SK-N-SH treated with all-trans-retinoic acid at 6 μM for 48 hours (cell line): Measurements from ENCODE around the gene NEGR1.

ENCODE experiments used
- ATAC-seq: fragments of 200-7000 bp; cut with Tn5 transposase; 3 replicates; pipeline ENCODE4 v1.9.1; 2020; ENCODE audit warnings: mild to moderate bottlenecking, moderate library complexity
- ARNTL ChIP-seq: fragments of 450-650 bp; formaldehyde crosslinking; IDR thresholded peaks from 2 replicates; pipeline ENCODE4 v1.5.0; 2020; ENCODE audit warnings: low read depth, mild to moderate bottlenecking, moderate library complexity, borderline replicate concordance
- BACH2 ChIP-seq: fragments of 250-450 bp; sonication (Bioruptor Pico); IDR thresholded peaks from 2 replicates; pipeline ENCODE4 v1.9.0; 2021; ENCODE audit warnings: mild to moderate bottlenecking, borderline replicate concordance
- CSDC2 ChIP-seq: fragments of 250-450 bp; sonication (Bioruptor Pico); IDR thresholded peaks from 2 replicates; pipeline ENCODE4 v1.5.0; 2020; ENCODE audit warnings: mild to moderate bottlenecking, moderate library complexity
- ESRRG ChIP-seq: fragments of 250-450 bp; sonication (Bioruptor Pico); IDR thresholded peaks from 2 replicates; pipeline ENCODE4 v1.6.1; 2021; ENCODE audit warnings: mild to moderate bottlenecking
- GLIS3 ChIP-seq: fragments of 250-450 bp; sonication (Bioruptor Pico); IDR thresholded peaks from 2 replicates; pipeline ENCODE4 v1.5.0; 2020; ENCODE audit warnings: mild to moderate bottlenecking, moderate library complexity
- ISL1 ChIP-seq: fragments of 250-450 bp; sonication (Bioruptor Pico); IDR thresholded peaks from 2 replicates; pipeline ENCODE4 v2.1.2; 2022; ENCODE audit warnings: mild to moderate bottlenecking, moderate library complexity
- OSR1 ChIP-seq: fragments of 250-450 bp; sonication (Bioruptor Pico); IDR thresholded peaks from 2 replicates; pipeline ENCODE4 v1.8.0; 2022; ENCODE audit warnings: moderate library complexity, mild to moderate bottlenecking, inconsistent platforms
- PPARA ChIP-seq: fragments of 250-450 bp; sonication (Bioruptor Pico); IDR thresholded peaks from 2 replicates; pipeline ENCODE4 v1.5.0; 2020; ENCODE audit warnings: mild to moderate bottlenecking, borderline replicate concordance
- SNAI2 ChIP-seq: fragments of 250-450 bp; sonication (Bioruptor Pico); IDR thresholded peaks from 2 replicates; pipeline ENCODE4 v1.5.0; 2020; ENCODE audit warnings: mild to moderate bottlenecking, moderate library complexity
- TCF4 ChIP-seq: fragments of 250-450 bp; sonication (Bioruptor Pico); IDR thresholded peaks from 2 replicates; pipeline ENCODE4 v1.8.0; 2021; ENCODE audit warnings: mild to moderate bottlenecking, moderate library complexity, borderline replicate concordance
- TOX ChIP-seq: fragments of 250-450 bp; sonication (Bioruptor Pico); IDR thresholded peaks from 2 replicates; pipeline ENCODE4 v1.8.0; 2021; ENCODE audit warnings: mild to moderate bottlenecking, moderate library complexity, borderline replicate concordance
- ZC3H10 ChIP-seq: fragments of 250-450 bp; sonication (Bioruptor Pico); IDR thresholded peaks from 2 replicates; pipeline ENCODE4 v1.5.1; 2021; ENCODE audit warnings: mild to moderate bottlenecking, moderate library complexity
- ZFP3 ChIP-seq: fragments of 250-450 bp; sonication (Bioruptor Pico); IDR thresholded peaks from 2 replicates; pipeline ENCODE4 v1.5.0; 2020; ENCODE audit warnings: mild to moderate bottlenecking, moderate library complexity
- ZFP30 ChIP-seq: fragments of 450-650 bp; formaldehyde crosslinking; IDR thresholded peaks from 2 replicates; pipeline ENCODE4 v1.5.0; 2022; ENCODE audit warnings: mild to moderate bottlenecking, moderate library complexity
- ZNF565 ChIP-seq: fragments of 450-650 bp; formaldehyde crosslinking; conservative IDR thresholded peaks from 2 replicates; pipeline ENCODE4 v1.5.0; 2020; ENCODE audit warnings: low read depth, mild to moderate bottlenecking, moderate library complexity
- ZNF70 ChIP-seq: fragments of 450-650 bp; formaldehyde crosslinking; IDR thresholded peaks from 2 replicates; pipeline ENCODE4 v1.5.0; 2020; ENCODE audit warnings: mild to moderate bottlenecking, moderate library complexity
- ZNF8 ChIP-seq: fragments of 450-650 bp; formaldehyde crosslinking; IDR thresholded peaks from 2 replicates; pipeline ENCODE4 v1.5.0; 2020; ENCODE audit warnings: mild to moderate bottlenecking, moderate library complexity
- TF ChIP-seq, protein P1 (sequence below): fragments of 250-450 bp; sonication (Bioruptor Pico); IDR thresholded peaks from 2 replicates; pipeline ENCODE4 v1.5.0; 2020; ENCODE audit warnings: mild to moderate bottlenecking, moderate library complexity
- TF ChIP-seq, protein P2 (sequence below): fragments of 250-450 bp; sonication (Bioruptor Pico); IDR thresholded peaks from 2 replicates; pipeline ENCODE4 v1.8.0; 2021; ENCODE audit warnings: low read depth, mild to moderate bottlenecking, moderate library complexity, borderline replicate concordance
- TF ChIP-seq, protein P3 (sequence below): fragments of 250-450 bp; sonication (Bioruptor Pico); IDR thresholded peaks from 2 replicates; pipeline ENCODE4 v1.8.0; 2020; ENCODE audit warnings: mild to moderate bottlenecking, moderate library complexity, borderline replicate concordance
- TF ChIP-seq, protein P4 (sequence below): fragments of 250-450 bp; sonication (Bioruptor Pico); IDR thresholded peaks from 2 replicates; pipeline ENCODE4 v1.5.1; 2021; ENCODE audit warnings: mild to moderate bottlenecking, moderate library complexity
- TF ChIP-seq, protein P5 (sequence below): fragments of 250-450 bp; sonication (Bioruptor Pico); IDR thresholded peaks from 2 replicates; pipeline ENCODE4 v1.5.1; 2020; ENCODE audit warnings: low read depth, mild to moderate bottlenecking, moderate library complexity

The NEGR1 gene

DNA sequence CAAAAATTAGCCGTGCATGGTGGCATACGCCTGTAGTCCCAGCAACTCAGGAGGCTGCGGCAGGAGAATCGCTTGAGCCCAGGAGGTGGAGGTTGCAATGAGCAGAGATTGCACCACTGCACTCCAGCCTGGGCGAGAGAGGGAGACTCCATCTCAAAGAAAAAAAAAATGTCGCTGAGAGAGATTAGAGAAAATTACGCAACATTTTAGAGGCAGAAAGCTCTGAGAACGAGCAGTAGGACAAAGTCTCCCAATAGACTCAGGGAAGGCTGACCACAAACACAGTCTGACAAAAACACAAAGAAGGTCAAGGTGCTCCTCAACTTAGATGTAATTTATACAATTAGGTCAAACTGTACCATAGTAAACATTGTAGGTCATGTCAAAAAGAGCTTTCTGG is 833.9 kb downstream of the NEGR1 start (continued):
- TF ChIP-seq ZNF8 (CRISPR knock-in tag) (no peak), TCF4 (CRISPR knock-in tag) (no peak), ESRRG (CRISPR knock-in tag) (no peak), SNAI2 (CRISPR knock-in tag) (no peak), CSDC2 (CRISPR knock-in tag) (no peak), ZFP30 (CRISPR knock-in tag) (no peak), TOX (no peak)

DNA sequence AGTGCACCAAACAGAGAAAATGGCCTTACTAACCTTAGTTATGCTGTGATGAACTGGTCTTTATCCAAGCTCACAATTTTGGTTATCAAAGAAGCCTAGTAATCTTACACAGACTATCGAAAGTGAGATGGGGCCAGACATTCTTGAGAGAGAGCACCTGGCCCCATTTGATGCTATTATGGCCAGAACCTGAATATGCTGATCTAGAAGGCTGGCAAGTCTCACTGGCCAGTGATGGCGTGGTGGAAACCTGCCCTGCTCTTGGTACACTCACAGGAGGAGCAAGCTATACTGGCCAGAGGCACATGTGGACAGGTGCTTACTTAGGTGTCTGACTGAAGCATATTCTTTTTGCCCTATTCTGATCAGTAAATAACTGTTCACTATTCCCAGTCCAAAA is 843.7 kb downstream of the NEGR1 start:
- TF ChIP-seq, protein P1, sequence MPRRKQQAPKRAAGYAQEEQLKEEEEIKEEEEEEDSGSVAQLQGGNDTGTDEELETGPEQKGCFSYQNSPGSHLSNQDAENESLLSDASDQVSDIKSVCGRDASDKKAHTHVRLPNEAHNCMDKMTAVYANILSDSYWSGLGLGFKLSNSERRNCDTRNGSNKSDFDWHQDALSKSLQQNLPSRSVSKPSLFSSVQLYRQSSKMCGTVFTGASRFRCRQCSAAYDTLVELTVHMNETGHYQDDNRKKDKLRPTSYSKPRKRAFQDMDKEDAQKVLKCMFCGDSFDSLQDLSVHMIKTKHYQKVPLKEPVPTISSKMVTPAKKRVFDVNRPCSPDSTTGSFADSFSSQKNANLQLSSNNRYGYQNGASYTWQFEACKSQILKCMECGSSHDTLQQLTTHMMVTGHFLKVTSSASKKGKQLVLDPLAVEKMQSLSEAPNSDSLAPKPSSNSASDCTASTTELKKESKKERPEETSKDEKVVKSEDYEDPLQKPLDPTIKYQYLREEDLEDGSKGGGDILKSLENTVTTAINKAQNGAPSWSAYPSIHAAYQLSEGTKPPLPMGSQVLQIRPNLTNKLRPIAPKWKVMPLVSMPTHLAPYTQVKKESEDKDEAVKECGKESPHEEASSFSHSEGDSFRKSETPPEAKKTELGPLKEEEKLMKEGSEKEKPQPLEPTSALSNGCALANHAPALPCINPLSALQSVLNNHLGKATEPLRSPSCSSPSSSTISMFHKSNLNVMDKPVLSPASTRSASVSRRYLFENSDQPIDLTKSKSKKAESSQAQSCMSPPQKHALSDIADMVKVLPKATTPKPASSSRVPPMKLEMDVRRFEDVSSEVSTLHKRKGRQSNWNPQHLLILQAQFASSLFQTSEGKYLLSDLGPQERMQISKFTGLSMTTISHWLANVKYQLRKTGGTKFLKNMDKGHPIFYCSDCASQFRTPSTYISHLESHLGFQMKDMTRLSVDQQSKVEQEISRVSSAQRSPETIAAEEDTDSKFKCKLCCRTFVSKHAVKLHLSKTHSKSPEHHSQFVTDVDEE (CRISPR knock-in tag), result no peak
- TF ChIP-seq TOX (no peak), TCF4 (CRISPR knock-in tag) (no peak), ZNF8 (CRISPR knock-in tag) (no peak), ZFP3 (no peak), ZNF565 (no peak), SNAI2 (CRISPR knock-in tag) (no peak), OSR1 (no peak), ZNF70 (CRISPR knock-in tag) (no peak), PPARA (CRISPR knock-in tag) (no peak), ARNTL (CRISPR knock-in tag) (no peak), CSDC2 (CRISPR knock-in tag) (no peak), BACH2 (CRISPR knock-in tag) (no peak), GLIS3 (CRISPR knock-in tag) (no peak)
- TF ChIP-seq, protein P2, sequence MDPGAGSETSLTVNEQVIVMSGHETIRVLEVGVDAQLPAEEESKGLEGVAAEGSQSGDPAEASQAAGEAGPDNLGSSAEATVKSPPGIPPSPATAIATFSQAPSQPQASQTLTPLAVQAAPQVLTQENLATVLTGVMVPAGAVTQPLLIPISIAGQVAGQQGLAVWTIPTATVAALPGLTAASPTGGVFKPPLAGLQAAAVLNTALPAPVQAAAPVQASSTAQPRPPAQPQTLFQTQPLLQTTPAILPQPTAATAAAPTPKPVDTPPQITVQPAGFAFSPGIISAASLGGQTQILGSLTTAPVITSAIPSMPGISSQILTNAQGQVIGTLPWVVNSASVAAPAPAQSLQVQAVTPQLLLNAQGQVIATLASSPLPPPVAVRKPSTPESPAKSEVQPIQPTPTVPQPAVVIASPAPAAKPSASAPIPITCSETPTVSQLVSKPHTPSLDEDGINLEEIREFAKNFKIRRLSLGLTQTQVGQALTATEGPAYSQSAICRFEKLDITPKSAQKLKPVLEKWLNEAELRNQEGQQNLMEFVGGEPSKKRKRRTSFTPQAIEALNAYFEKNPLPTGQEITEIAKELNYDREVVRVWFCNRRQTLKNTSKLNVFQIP (CRISPR knock-in tag), result no peak
- TF ChIP-seq, protein P3, sequence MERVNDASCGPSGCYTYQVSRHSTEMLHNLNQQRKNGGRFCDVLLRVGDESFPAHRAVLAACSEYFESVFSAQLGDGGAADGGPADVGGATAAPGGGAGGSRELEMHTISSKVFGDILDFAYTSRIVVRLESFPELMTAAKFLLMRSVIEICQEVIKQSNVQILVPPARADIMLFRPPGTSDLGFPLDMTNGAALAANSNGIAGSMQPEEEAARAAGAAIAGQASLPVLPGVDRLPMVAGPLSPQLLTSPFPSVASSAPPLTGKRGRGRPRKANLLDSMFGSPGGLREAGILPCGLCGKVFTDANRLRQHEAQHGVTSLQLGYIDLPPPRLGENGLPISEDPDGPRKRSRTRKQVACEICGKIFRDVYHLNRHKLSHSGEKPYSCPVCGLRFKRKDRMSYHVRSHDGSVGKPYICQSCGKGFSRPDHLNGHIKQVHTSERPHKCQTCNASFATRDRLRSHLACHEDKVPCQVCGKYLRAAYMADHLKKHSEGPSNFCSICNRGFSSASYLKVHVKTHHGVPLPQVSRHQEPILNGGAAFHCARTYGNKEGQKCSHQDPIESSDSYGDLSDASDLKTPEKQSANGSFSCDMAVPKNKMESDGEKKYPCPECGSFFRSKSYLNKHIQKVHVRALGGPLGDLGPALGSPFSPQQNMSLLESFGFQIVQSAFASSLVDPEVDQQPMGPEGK (CRISPR knock-in tag), result no peak
- TF ChIP-seq, protein P4, sequence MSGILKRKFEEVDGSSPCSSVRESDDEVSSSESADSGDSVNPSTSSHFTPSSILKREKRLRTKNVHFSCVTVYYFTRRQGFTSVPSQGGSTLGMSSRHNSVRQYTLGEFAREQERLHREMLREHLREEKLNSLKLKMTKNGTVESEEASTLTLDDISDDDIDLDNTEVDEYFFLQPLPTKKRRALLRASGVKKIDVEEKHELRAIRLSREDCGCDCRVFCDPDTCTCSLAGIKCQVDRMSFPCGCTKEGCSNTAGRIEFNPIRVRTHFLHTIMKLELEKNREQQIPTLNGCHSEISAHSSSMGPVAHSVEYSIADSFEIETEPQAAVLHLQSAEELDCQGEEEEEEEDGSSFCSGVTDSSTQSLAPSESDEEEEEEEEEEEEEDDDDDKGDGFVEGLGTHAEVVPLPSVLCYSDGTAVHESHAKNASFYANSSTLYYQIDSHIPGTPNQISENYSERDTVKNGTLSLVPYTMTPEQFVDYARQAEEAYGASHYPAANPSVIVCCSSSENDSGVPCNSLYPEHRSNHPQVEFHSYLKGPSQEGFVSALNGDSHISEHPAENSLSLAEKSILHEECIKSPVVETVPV, result no peak
- ATAC-seq, result no peak

DNA sequence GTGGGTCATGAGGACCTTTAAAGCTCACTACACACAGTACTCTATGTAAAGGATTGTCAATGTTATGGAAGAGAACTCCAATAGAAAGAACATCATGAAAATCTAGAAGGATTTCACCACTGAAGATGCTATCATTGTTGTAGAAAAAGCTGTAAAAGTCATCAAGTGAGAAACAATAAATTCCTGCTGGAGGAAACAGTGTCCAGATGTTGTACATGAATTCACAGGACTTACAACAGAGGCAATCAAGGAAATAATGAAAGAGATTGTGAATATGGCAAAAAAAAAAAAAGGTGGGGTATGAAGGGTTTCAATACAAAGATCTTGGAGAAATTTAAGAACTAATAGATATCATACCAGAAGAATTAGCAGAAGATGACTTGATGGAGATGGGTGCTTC is 846.4 kb downstream of the NEGR1 start:
- no peak for TF ChIP-seq ZFP30 (CRISPR knock-in tag)
- TF ChIP-seq, protein P4, result no peak
- TF ChIP-seq ISL1, result no peak
- no peak for TF ChIP-seq TCF4 (CRISPR knock-in tag)
- no peak for TF ChIP-seq BACH2 (CRISPR knock-in tag)
- no peak for TF ChIP-seq ZC3H10 (CRISPR knock-in tag)
- TF ChIP-seq, protein P1 (CRISPR knock-in tag), result no peak
- TF ChIP-seq GLIS3 (CRISPR knock-in tag), result no peak
- TF ChIP-seq, protein P3 (CRISPR knock-in tag), result no peak
- no peak for TF ChIP-seq TOX
- TF ChIP-seq, protein P5, sequence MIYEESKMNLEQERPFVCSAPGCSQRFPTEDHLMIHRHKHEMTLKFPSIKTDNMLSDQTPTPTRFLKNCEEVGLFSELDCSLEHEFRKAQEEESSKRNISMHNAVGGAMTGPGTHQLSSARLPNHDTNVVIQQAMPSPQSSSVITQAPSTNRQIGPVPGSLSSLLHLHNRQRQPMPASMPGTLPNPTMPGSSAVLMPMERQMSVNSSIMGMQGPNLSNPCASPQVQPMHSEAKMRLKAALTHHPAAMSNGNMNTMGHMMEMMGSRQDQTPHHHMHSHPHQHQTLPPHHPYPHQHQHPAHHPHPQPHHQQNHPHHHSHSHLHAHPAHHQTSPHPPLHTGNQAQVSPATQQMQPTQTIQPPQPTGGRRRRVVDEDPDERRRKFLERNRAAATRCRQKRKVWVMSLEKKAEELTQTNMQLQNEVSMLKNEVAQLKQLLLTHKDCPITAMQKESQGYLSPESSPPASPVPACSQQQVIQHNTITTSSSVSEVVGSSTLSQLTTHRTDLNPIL (CRISPR knock-in tag), result no peak
- TF ChIP-seq, all 23 proteins: peak for 0
- no peak for ATAC-seq
